HG03439 (cell line): ENCODE results near the gene PLXNA1.

Source experiments
- ATAC-seq: cut with Tn5 transposase; IDR thresholded peaks from one replicate; pipeline ENCODE4 v1.9.1; 2021; ENCODE audit warnings: mild to moderate bottlenecking, moderate library complexity; ENCODE audit not compliant: unreplicated experiment

PLXNA1 gene

DNA sequence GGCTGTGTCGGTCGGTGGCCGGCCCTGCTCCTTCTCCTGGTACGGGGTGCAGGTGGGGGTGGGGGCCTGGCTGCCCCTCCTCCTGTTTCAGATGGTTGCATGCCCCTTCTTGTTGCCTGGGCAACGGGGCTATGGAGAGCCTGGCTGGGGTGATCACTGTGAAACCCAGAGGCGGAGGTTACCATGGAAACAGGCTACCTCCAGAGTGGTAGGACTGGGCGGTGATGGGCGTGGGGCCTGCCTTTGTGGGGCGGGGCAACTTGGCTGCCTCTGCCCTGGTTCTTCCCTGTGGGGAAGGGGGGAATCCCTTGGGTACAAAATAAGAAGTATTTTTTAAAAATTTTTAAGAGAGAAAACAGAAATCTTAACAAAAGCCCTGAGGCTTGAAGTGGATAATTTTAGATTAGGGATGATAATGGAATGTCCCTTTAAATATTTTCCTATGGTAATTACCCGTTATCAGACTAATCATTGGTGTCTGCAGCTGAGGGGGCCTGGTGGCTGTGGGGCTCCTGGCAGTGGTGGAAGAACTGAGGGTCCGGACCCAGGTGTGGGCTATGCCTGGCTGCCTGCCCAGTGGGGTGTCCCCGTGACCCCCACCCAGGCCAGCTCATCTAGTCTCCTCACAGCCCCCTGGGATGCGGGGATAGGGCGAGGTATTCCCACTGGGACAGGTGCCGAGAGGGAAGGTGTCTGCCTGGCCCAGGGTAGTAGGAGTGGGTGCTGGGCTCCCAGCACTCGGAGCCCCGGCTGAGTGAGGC, 32.5 kb downstream of the PLXNA1 start:
- ATAC-seq = peak; percentile 64

DNA sequence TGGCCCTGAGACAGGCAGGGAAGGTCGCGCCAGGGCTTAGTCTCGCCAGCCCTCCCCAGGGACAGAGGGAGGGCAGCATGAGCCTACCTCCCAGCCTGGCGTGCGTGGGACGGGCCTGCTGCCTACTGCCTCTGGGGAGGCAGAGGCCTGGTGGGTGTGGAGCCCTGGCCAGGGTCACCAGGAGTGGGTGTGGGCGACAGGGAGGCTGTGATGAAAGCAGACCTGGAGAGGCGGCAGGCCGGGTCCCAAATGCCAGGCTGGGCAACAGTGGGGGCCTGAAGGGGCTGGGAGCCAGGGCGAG, 33.1 kb downstream of the PLXNA1 start:
- ATAC-seq = no peak

DNA sequence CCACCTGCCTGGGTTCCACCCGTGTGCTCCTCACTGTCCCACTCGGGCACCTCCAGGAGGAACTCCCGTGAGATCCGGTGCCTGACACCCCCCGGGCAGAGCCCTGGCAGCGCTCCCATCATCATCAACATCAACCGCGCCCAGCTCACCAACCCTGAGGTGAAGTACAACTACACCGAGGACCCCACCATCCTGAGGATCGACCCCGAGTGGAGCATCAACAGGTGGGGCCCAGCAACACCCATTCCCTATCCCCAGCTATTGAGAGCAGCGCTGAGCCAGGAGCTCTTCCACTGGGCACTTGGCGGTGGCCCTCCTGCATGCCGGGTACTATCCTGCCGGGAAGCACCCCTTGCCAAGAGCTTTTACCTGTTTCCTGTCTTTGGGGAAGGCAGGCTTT, 33.5 kb downstream of the PLXNA1 start:
- no peak for ATAC-seq

GRCh38 chr3:127017229-127017628, 34.3 kb downstream of the PLXNA1 start:
- ATAC-seq = no peak

GRCh38 chr3:127017781-127018180, 34.9 kb downstream of the PLXNA1 start:
- ATAC-seq = no peak

DNA sequence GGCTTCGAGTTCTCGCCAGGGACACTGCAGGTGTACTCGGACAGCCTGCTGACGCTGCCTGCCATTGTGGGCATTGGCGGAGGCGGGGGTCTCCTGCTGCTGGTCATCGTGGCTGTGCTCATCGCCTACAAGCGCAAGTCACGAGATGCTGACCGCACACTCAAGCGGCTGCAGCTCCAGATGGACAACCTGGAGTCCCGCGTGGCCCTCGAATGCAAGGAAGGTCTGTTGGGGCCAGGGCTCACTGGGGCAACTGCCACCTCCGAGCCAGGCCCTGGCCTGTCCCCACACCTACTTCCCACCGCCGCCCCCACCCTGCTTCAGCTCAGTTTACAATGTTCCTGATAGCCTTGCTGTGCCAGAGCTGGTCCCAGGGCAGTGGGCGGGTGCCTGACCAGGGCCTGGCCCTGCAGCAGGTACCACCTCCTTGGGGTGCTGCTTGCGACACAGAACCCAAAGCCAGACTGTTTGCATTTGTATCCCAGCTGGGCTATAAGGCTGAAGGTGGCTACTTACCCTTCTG, 35.5 kb downstream of the PLXNA1 start:
- ATAC-seq = no peak

DNA sequence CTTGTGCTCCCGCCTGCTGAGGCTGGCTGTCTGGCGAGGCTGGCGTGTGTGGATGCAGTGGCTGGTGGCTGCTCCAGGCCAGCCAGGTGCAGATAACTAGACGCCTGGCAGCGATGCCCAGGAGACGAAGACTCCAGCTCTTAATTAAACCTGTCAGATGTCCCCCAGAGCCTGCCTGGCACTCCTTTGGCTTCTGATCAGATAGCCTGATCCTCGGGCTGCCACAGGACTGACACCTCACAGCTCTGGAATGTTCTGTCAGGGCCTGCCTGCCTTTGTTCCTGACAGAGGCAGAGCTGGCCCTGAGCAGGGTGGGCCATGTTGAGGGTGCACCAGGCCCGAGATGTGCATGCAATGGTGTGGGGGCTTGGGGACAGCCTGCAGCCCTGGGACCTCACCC, 36.5 kb downstream of the PLXNA1 start:
- ATAC-seq = no peak

GRCh38 chr3:127020543-127020942, 37.6 kb downstream of the PLXNA1 start:
- ATAC-seq = no peak

- ATAC-seq = no peak
Measured at GRCh38 chr3:127022849-127023248, 39.9 kb downstream of the PLXNA1 start.

- ATAC-seq = no peak
Measured at GRCh38 chr3:127025456-127025855, 42.5 kb downstream of the PLXNA1 start.

DNA sequence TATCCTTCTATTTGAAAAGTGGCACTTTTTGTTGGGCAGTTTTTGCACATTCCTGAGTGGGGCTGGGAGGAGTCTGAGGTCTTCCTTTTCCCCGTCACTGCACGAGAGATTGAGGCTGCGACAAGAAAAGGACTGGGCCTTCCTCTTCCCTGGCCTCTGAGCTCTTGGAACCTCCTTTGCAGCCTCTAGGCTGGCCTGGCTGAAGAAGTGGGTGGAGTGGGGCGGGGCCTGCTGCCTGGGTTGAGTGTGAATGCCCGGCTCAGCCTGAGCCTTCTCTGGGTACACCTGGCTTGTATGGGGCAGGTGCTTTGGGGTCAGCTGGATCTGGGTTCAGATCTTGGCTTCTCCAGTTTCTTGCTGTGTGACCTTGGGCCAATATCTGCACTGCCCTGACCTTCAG, 43.1 kb downstream of the PLXNA1 start:
- ATAC-seq = no peak

DNA sequence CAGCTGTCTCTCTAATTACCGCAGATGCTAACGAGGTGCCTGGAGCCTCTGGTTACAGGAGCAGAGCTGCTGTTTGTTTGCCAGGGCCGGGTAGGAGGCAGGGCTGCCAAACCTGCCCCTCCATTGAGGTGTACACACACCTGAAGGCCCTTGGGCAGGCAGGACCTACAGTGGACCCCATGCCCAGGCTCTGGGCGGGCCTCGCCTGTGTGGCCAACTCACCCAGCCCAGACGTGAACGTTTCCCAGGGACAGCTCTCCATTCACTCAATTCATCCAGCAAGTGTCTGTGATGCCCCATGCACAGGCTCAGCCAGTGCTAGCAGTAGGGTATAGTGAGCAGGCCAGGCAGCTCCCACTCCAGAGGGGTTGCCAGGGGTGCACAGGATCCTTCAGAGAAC, 43.7 kb downstream of the PLXNA1 start:
- no peak for ATAC-seq

DNA sequence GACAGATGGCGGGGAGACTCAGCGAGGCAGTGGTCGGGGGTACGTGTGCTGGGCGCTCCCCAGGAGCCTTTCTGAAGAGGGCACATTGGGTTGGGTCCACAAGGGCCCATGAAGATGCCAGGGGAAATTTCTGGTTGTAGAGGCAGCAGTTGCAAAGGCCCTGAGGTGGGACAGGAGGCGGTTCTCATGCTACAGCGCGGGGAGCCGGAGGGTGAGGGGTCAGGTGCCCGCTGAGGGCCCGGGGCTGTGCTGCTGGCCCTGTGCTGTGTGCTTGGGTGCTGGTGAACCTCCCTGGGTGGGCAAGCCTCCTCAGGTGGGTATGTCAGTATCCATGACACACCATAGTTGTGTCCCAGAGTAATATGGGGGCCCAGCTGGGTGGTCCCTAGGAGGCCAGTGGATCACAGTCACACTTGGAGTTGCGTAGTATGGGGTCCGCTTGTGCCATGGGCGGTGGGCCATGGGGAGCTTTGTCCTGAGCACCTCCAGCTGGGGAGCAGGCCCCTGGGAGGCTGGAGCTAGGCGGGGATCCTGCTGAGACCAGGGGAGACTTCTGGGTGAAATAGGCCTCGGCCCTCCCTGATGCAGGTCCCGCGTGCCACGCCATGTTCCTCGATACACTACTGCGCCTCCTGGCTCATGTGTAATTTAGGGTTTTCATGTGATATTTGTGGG, 44.3 kb downstream of the PLXNA1 start:
- no peak for ATAC-seq

GRCh38 chr3:127027811-127028548, 45.1 kb downstream of the PLXNA1 start:
- no peak for ATAC-seq

DNA sequence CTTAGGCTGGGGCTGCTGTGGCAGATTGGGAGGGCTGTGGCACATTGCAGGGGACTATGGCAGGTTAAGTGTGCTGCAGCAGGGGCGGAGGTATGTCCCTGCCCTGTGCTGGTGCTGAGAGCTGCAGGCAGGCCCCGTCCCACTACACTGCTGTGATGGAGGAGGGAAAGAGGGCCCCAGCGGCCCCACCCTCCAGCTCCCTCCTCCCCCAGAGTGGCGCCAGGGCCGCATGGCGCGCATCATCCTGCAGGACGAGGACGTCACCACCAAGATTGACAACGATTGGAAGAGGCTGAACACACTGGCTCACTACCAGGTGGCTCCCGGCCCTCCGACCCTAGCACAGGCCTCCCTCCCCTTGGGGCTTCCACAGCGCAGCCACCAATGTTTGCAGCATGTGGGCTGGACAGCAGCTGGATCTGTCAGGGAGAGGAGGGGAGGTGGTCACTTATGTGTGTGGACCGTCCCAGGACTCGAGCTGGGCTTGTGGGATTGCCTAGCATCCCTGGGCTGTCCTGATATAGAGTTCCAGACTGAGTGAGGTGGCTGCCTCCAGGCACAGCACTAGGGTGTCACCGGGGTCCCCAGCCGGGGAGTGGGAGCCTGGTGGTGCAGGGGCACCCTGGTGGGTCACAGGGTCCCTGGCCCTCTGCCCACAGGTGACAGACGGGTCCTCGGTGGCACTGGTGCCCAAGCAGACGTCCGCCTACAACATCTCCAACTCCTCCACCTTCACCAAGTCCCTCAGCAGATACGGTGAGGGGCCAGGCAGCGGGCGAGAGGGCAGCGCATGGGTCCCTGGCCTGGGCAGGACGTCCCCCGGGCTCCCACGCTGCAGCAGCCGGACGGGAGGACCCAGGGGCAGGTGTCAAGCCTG, 46.1 kb downstream of the PLXNA1 start:
- ATAC-seq = no peak

- ATAC-seq = no peak
Measured at GRCh38 chr3:127029658-127030507, 47.0 kb downstream of the PLXNA1 start.

- ATAC-seq = no peak
Measured at GRCh38 chr3:127030508-127031412, 47.8 kb downstream of the PLXNA1 start.

DNA sequence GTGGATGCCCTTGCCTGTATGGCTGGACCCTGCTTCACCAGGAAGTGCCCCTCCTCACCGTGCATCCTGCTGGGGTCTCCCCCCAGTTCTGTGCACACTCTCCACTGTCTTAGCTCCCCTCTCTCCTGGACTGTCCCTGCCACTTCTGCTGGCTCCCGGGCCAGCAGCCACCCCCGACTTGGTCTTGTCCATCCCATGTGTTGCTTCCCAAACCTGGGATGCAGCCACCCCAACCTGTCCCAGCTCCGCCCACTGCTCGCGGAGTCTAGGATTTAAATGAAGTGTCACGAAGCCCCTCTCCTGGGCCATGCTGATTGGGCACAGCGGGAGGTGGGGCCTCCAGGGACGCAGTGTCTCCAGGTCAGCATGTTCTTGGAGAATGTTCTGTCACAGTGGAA, 48.5 kb downstream of the PLXNA1 start:
- ATAC-seq = no peak

DNA sequence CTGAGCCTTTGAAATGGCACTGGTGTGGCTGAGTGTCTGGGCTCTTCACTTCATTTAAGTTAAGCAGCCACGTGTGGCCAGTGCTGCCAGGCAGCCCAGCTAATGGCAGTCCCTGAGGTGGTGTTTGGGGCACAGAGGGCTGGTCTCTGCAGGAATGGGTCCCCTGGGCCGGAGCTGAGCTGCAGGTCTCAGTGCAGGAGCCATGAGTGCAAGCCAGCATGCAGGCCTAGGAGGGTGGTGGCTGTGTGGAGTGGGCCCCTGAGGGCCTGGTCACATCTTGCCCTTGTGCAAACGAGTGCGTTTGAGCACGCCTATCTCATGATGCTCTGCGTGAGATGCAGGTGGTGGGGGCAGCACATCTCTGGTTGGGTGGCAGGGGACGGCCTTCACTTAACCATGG, 48.9 kb downstream of the PLXNA1 start:
- no peak for ATAC-seq
